Measurements from ENCODE around the gene TMEM271.
"Not testable (repeated sequence)": the region's sequence is repeated elsewhere in the genome, so short reads cannot be mapped to it uniquely, and the experiment has no call there.

The TMEM271 gene

DNA sequence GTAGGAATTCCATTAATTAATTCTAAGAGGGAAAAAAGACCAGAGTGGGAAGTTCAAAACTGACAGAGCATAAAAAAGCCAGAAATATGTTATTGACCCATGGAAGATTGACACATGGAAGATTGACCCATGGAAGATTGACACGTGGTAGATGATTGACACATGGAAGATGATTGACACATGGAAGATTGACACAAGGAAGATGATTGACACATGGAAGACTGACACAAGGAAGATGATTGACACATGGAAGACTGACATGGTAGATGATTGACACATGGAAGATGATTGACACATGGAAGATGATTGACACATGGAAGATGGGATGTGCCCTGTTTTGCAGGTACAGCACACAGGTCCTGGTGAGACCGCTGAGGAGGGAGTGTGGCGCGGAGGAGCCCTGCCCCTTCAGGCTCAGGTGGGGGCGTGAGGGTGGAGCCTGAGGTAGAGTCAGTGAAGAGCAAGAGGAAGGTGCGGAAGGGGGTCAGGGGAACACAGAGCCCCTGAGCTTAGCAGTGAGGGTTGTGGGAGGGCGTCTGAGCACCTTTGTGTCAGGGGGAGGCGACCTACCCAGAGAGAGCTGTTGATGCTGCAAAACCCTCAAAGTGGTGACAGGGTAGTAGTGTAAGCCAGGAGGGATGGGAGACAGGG is 33.4 kb upstream of the TMEM271 start:
- DNase-seq (ENCODE audit: low read depth, low spot score) = no peak

DNA sequence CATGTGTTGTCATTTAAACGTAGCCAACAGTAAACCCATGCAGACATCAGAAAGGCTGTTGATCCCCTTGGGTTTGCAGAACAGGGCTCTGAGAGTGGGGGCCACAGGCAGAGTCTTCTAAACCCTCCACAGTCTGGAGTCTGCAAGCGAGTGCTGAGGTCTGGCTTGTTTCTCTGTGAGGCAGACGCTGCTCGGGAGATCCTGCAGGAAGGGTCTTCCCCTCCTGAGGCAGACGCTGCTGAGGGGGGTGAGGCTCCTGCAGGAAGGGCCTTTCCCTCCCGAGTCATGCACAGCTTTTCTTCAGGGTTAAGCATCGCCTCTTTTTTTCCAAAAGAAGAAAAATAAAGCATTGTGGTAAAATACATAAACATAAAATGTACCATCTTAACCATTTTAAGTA is 32.1 kb upstream of the TMEM271 start:
- no peak for DNase-seq (ENCODE audit: low read depth, low spot score)

DNA sequence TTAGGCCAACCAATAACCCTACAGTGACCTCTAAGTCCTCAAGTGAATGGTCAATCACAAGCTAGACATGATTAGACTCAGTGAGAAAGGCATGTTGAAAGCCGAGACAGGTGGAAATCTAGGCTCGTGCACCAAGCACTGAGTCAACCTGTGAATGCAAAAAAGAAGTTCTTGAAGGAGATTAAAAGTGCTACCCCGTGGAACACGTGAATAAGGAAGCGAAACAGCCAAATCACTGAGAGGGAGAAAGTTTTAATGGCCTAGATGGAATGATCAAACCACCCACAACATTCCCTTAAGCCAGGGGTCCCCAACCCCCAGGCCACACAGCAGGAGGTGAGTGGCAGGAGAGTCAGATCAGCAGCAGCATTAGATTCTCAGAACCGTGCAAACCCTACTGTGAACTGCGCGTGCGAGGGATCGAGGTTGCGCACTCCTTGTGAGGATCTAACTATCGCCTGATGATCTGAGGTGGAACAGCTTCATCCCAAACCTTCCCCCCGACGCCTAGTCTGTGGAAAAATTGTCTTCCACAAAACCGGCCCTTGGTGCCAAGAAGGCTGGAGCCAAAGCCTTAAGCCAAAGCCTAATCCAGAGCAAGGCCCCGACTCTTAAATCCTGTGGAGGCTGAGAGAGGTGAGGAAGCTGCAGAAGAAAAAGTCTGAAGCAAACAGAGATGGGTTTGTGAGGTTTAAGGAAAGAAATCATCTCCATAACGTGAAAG is 29.8 kb upstream of the TMEM271 start:
- no peak for DNase-seq (ENCODE audit: low read depth, low spot score)

DNA sequence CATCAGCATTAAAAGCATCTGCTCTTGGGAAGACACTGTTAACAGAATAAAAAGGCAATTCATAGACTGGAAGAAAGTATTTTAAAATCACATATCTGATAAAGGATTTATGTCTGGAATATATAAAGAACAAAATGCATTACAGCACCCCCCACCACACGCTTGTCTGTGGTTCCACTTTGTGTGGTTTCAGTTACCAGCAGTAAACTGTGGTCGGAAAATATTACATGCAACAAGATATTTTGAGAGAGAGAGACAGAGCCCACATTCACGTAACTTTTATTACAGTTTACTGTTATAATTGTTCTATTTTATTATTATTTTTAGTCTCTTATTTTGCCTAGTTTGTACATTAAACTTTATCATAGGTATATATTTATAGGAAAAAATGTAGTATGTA is 28.0 kb upstream of the TMEM271 start:
- no peak for DNase-seq (ENCODE audit: low read depth, low spot score)

DNA sequence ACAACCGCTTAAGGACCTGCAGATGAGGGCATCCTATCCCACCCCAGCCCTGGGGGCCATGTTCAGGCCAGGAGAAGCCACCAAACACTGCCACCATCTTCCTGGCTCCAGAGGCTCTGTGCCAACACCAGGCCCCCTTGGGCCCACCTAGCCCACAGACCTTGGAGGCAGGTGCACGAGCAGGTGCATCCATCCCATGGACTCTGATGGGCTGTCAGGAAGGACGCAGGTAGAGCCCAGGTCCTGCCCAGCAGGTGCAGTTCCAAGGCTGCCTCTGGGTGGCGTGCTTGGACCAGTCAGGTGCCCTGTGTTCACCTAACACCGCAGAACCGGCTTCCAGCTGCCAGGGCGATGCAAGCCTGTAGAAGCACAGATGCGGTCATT is 26.5 kb upstream of the TMEM271 start:
- DNase-seq (ENCODE audit: low read depth, low spot score) = no peak

DNA sequence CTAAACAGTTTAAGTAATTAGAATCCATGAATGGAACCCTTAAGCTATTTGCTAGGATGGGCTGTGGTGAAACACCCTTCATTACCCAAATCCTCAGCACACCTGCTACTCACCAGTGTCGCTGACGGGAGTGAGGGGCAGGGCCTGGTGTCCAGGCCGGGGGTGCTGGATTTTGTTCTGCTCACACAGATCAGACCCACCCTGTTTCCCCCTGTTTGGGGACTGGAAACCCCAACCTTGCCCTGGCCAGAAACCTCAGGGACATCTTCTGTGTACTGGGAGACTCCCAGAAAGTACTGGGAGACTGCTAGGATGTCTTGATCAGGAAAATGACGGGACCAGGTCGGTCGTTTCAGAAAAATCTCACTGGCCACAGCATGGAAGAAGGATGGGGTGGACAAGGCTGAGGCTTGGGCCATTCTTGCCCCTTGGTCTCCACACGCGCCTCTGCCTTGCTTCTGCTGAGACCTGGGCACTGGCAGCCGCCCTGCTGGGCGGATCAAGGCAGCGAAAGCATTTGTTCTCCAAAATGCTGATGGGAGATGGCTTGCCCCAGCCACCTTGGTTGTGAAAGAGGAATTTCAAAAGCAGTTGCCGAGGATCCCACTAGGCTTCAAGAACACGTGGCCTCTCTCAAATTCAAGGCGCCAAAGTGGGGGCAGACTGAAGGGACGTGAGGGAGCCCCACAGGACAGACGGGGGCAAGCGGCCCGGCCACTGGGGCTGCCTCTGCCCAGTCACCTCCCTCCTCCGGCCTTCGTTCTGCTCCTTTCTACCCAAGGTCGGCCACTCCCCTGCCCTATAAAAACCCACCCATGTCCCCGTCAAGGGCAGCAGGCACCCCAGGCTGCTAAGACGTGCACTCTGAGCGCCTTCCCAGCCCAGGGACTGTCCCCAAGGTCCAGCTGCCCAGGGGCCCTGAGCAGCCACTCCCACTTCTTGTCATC is 25.8 kb upstream of the TMEM271 start:
- no peak for DNase-seq (ENCODE audit: low read depth, low spot score)

DNA sequence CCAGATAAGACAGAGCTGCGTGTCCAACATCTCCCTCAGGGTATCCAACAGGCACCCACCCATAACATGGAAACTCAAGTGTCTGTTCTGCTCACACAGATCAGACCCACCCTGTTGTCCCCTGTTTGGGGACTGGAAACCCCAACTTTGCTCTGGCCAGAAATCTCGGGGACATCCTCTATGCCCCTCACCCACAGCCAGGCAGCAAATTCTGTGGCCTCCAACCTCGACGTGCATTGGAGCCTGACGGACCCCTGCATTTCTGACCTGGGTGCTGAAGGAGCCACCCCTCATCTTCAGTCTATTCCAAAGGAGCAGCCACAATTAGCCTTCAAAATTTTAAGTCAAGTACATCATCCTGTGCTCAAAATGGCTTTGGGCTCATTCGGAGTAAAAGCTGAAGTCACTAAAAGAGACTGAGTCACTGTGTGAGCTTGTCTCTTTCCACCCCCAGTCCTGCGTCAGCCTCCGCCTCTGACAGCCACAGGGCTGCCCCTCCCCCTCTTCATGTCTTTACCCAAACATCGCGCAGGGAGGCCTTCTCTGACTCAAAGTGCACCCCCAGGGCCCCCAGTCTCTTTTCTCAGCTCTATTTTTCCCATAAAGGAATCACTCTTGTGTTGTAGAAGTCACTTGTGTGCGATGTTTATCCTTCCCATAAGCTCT is 24.9 kb upstream of the TMEM271 start:
- no peak for DNase-seq (ENCODE audit: low read depth, low spot score)

DNA sequence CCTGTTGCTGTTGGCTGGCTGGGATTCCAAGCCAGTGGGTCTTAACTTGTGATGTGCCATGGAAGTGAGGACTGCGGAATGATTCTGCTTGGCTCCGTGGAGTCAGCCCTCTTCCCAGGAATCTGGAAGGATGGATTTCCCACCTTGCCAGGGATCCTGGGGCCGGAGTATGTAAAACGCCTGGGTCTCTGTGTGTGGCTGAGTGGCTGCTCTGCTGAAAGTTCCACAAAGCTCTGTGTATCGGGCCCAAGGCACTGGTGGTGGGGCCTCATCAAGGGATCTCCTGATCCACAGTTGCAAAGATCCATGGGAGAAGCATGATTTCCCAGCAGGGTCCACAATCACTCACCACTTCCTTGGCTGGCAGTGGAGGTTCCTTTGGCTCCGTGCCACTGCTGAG is 24.1 kb upstream of the TMEM271 start:
- no peak for DNase-seq (ENCODE audit: low read depth, low spot score)

DNA sequence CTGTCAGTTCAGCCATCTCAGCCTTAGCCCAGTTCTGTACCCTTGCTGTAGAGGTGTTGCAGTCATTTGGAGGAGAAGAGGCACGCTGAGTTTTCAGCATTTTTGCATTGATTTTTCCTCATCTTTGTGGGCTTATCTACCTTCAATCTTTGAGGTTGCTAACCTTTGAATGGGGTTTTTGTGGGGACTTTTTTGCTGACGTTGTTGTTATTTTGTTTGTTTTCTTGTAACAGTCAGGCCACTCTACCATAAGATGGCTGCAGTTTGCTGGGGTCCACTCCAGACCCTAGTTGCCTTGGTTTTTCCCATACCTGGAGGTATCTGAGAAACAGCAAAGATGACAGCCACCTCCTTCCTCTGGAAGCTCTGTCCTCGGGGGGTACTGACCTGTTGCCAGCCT is 22.8 kb upstream of the TMEM271 start:
- no peak for DNase-seq (ENCODE audit: low read depth, low spot score)

DNA sequence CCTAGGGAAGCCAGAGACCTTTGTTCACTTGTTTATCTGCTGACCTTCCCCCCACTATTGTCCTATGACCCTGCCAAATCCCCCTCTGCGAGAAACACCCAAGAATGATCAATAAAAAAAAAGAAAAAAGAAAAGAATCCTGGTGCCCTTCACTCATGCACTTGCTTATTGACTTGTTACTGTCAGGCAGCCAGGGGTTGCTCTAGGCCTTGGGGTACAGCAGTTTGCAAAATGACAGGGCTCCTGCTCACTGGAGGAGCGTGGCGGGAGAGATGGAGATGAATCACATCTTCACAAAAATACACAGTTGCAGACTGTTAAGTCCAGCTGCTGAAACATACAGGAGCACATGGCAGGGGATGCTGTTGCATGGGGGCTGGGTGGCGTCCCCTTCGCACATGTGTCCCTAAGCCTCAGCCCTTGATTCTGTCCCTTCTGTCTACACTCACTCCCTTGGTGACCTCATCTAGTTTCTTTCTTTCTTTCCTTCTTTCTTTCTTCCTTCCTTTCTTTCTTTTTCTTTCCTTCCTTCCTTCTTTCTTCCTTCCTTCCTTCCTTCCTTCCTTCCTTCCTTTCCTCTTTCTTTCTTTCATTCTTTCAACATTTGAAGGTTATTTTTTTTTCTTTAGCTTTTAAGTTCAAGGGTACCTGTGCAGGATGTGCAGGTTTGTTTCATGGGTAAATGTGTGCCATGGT is 16.9 kb upstream of the TMEM271 start:
- DNase-seq (ENCODE audit: low read depth, low spot score) = no peak

DNA sequence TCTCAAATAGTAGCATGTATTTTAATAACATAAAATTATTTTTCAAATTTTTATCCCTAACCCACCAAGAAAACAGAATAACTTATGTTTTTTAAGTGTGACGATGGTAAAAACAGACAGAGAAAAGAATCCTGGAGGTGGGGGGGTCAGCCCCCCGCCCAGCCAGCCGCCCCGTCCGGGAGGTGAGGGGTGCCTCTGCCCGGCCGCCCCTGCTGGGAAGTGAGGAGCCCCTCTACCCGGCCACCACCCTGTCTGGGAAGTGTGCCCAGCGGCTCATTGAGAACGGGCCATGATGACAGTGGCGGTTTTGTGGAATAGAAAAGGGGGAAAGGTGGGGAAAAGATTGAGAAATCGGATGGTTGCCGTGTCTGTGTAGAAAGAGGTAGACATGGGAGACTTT is 16.1 kb upstream of the TMEM271 start:
- DNase-seq (ENCODE audit: low read depth, low spot score) = not testable (repeated sequence)

DNA sequence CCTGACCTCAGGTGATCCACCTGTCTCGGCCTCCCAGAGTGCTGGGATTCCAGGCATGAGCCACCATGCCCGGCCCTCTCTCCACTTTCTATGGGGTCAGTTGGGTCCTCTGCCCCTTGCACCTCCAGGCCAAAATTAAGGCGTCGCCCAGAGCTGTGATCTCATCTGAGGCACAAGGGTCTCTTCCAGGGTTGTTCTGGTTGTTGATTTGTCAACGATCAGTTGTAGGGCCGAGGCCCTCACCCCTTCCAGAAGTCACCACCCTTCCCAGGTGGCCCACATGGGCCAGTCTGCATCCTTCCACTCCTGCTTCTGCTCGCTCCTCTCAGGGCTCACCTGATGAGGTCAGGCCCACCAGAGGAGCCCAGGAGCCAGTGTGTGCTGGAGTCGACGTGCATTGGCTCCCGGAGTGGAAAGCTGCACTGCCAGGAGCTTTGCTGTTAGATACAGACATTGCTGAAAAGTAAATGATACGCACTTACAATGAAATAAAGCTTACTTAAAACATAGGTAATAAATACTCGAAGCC is 14.3 kb upstream of the TMEM271 start:
- no peak for DNase-seq (ENCODE audit: low read depth, low spot score)

DNA sequence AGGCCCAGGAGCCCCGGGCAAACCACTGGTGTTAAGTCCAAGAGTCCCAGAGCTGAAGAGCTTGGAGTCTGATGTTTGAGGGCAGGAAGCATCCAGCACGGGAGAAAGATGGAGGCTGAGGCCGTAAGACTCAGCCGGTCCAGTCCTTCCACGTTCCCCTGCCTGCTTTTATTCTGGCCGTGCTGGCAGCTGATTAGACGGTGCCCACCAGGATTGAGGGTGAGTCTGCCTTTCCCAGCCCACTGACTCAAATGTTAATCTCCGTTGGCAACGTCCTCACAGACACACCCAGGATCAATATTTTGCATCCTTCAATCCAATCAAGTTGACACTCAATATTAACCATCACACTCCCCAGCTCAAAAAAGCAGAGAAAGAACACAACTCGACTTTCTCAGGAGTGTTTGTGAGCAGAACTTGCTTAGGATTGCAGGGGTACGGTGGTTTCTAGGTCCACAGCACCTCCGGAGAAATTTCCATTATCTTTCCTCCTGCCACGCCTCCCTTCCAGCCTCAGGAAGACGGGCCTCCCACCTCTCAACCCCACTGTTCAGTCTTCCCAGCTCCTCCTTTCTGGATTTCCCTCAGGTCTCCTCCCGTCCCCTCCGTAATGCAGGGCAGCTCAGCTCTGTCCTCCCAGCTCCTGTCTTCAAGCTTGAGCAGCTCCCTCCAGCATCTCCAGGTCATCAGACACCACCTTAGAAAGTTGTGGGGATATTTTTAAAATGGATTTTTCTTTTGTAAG is 13.3 kb upstream of the TMEM271 start:
- DNase-seq (ENCODE audit: low read depth, low spot score) = no peak

DNA sequence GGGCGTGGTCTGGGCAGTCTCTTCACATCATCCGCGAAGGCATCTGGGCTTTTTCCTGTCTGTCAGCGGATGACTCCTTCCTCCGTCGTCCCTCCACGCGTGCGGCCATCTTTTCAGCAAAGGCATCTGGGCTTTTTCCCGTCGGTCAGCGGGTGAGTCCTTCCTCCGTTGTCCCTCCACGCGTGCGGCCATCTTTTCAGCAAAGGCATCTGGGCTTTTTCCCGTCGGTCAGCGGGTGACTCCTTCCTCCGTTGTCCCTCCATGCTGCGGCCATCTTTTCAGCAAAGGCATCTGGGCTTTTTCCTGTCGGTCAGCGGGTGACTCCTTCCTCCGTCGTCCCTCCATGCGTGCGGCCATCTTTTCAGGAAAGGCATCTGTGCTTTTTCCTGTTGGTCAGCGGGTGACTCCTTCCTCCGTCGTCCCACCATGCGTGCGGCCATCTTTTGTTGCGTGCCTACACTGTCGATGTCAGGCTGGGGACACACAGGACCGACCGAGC is 12.3 kb upstream of the TMEM271 start:
- DNase-seq (ENCODE audit: low read depth, low spot score) = no peak

DNA sequence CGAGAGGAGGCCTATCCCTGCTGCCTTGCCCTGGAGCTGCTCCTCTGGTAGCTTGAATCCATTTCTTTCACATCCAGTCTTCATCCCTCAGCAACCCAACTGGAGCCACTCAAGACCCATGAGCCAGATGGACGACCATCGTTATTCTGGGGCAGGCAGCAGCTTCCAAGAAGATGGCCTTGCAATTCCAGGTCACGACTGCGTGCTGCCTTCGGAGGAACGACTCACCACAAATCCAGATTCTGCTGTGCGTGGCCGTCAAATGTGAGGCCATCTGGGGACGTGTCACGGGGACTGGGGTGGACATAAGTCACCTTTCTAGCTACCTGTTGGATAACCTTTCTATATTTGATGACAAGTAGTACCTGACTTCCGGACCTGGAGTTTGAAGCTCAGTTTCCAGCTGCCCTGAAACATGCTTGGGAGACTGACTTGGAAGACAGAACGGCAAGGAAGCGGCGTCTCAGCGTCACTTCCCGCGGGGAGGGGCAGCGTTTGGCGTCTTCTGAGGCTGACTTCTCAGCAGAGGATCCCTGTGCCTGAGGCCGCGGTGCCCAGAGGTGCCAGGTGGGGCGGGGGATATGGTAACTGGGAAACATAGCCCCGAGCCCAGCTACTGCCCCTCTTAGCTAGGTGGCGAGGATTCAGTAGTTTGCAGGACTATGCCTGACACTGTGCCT is 11.7 kb upstream of the TMEM271 start:
- no peak for DNase-seq (ENCODE audit: low read depth, low spot score)

DNA sequence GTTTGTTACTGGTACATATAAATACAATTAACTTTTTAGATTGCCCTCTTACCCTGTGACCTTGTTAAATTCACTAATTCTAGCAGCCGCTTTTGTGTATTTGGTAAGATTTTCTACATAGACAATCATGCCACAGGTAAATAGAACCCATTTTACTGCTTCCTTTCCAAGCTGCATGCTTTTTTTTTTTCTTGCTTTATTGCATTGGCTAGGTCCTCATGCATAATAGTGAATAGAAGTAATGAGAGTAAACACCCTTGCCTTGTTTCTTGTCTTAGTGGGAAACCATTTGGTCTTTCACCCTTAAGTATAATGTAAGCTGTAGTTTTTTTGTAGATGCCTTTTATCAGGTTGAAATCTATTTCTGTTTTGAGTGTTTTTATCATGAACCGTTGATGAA is 7.7 kb upstream of the TMEM271 start:
- no peak for DNase-seq (ENCODE audit: low read depth, low spot score)

DNA sequence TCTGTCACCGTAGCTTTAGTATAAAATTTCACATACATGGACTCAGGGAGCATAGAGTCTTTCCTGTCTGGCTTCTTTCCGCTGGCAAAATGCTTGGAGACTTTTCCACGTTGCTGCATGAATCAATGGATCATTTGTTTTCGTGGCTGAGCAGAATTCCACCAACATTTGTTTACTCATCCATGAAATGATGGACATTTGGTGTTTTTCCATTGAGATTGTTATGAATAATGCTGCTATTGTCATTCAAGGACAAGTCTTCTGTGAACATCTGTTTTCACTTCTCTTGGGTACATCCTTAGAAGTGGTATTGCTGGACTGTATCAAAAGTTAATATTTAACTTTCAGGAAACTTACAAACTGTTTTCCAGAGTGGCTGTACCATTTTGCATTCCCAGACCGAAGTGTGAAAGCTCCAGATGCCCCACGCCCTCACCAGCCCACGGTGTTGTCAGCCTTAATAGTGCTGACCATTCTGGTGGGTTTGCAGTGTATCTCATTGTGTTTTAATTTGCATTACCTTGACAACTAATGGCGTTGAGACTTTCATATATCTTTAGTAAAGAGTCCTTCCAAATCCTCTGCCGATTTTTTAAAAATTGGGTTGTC is 5.8 kb upstream of the TMEM271 start:
- DNase-seq (ENCODE audit: low read depth, low spot score) = no peak

DNA sequence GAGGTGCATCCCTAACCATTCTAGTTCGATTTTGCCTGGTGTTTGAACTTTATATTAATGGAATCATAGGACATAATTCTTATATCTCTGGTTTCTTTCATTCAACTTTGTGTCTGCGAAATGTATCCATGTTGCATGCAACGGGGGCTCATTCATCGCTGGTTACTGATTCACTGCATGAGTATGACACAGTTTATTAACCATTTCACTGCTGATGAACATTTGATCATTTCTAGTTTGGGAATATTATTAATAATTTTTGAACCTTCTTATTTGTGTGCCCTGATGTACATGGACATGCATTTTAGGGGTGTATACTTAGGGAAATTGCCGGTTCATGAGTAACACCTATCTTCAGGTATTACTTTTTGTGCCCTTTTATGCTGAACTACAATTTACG is 5.1 kb upstream of the TMEM271 start:
- DNase-seq (ENCODE audit: low read depth, low spot score) = no peak

DNA sequence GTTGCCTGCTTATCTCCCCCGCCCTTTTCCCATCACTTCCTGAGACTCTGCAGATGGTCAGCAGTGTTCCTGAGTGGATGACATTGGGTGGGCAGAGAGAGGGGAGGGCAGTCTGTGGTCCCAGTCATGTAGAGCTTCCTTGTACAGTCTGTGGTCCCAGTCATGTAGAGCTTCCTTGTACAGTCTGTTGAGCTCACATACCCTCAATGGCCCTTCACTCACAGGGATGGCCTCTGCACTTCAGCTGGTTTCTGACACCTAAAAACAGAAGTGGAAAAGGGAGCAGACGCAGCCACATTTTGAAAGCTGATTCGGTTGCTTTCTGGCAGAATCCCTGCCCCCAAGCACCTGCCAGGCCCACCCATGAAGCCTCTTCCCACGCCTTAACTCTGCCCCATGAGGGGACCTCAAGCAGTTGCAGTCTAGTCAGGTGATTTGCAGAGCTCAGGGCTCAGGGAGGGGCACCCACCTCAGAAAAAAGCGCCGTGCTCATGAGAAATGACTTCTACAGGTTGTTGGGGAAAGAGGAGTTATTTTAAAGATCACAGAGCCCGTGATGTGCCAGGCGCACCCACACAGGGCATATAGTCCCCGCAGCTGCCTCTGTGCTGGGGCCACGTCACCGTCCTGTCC is 3.6 kb upstream of the TMEM271 start:
- no peak for DNase-seq (ENCODE audit: low read depth, low spot score)
